HCT116 (cell line): Measurements from ENCODE around the gene GRIN2C. TPM values are rescaled to one million over a fixed set of nuclear protein-coding genes. Genes with fewer than 3 reads are reported as not detected.

ENCODE experiments used
- ATAC-seq: fragments of 200-7000 bp; cut with Tn5 transposase; 2 replicates; pipeline ENCODE4 v1.9.1; 2020; ENCODE audit warnings: mild to moderate bottlenecking, moderate library complexity
- BruUV-seq: library from RNA; stranded (reverse); fragments of 400-500 nt; replicated peaks from 2 replicates; lab custom pipeline; 2021; lab: Mats Ljungman, UMichigan
- CTCF ChIA-PET: fragments of 300-600 bp; sonication (Branson Sonifier 250); formaldehyde crosslinking; loops from one replicate; lab custom pipeline; 2021; ENCODE audit warnings: antibody characterized with exemption; lab: Charles Lee
- POLR2A ChIA-PET: fragments of 300-600, 350-600 bp; sonication (Branson Sonifier 250); formaldehyde crosslinking; loops from one replicate; lab custom pipeline; 2021; ENCODE audit warnings: antibody characterized with exemption; lab: Charles Lee
- RAD21 ChIA-PET, 2 experiments: fragments of 300-600 bp; sonication (Branson Sonifier 250); formaldehyde crosslinking; loops; one replicate each; lab custom pipeline; 2023; ENCODE audit warnings: low total read pairs in 2 of 2; ENCODE audit not compliant: uncharacterized antibody in 2 of 2, unreplicated experiment in 2 of 2, low non-redundant PET in 1 of 2; lab: Charles Lee
- DNase-seq: peaks from one replicate; pipeline ENCODE4 v3.0.0-alpha.2; 2010; ENCODE audit warnings: low read depth, low spot score
- H2AFZ ChIP-seq: fragments of 200-600 bp; shearing (Covaris generic), sonication (generic); 2 replicates; pipeline ENCODE4 v1.6.1; 2017; ENCODE audit warnings: low read depth, mixed run types, mixed read lengths, antibody characterized with exemption, low read length; ENCODE audit not compliant: poor library complexity, severe bottlenecking
- H3K27ac ChIP-seq: 2 replicates; pipeline ENCODE4 v1.5.1; 2012; ENCODE audit warnings: low read depth, low read length
- H3K27me3 ChIP-seq: fragments of 200-600 bp; sonication (generic); 2 replicates; pipeline ENCODE4 v1.6.1; 2016; ENCODE audit warnings: mixed run types, low read length, mixed read lengths; ENCODE audit not compliant: insufficient read depth
- H3K36me3 ChIP-seq, 2 experiments: fragments of 200-500 bp in 1 of 2; fragments of 200-600 bp in 1 of 2; sonication (Bioruptor generic) in 1 of 2; sonication (generic) in 1 of 2; 2 replicates each; pipeline versions ENCODE4 v1.5.1 to v1.6.1; 2014 to 2016; ENCODE audit warnings: low read length in 2 of 2, inconsistent platforms in 1 of 2, mixed read lengths in 1 of 2, mixed run types in 1 of 2; ENCODE audit not compliant: insufficient read depth in 2 of 2, control insufficient read depth in 1 of 2
- H3K4me1 ChIP-seq, 2 experiments: fragments of 200-600 bp in 1 of 2; sonication (generic) in 1 of 2; 2 replicates each; pipeline versions ENCODE4 v1.5.1 to v1.6.1; 2012 to 2017; ENCODE audit warnings: low read length in 2 of 2, inconsistent platforms in 1 of 2, mild to moderate bottlenecking in 1 of 2, mixed read lengths in 1 of 2, mixed run types in 1 of 2, moderate library complexity in 1 of 2; ENCODE audit not compliant: insufficient read depth in 2 of 2, control insufficient read depth in 1 of 2
- H3K4me2 ChIP-seq: fragments of 200-600 bp; sonication (generic); 2 replicates; pipeline ENCODE4 v1.6.1; 2017; ENCODE audit warnings: mixed run types, low read length, mixed read lengths
- H3K4me3 ChIP-seq, 2 experiments: fragments of 200-600 bp in 1 of 2; sonication (generic) in 1 of 2; replicated peaks in 1 of 2; 2 replicates each; pipeline ENCODE4 v1.5.1; 2011 to 2016; ENCODE audit warnings: low read length in 2 of 2, control low read depth in 1 of 2, low read depth in 1 of 2, mild to moderate bottlenecking in 1 of 2, mixed read lengths in 1 of 2, mixed run types in 1 of 2
- H3K79me2 ChIP-seq: fragments of 200-600 bp; sonication (generic); 2 replicates; pipeline ENCODE4 v1.6.1; 2017; ENCODE audit warnings: mild to moderate bottlenecking, mixed run types, low read length, moderate library complexity, mixed read lengths; ENCODE audit not compliant: insufficient read depth
- H3K9ac ChIP-seq: fragments of 200-600 bp; sonication (generic); 2 replicates; pipeline ENCODE4 v1.6.1; 2016; ENCODE audit warnings: low read length, mixed read lengths
- H3K9me2 ChIP-seq: fragments of 200-600 bp; sonication (generic), shearing (Covaris generic); 2 replicates; pipeline ENCODE4 v1.6.1; 2017; ENCODE audit warnings: mixed run types, mild to moderate bottlenecking, moderate library complexity; ENCODE audit not compliant: insufficient read depth
- H3K9me3 ChIP-seq, 2 experiments: fragments of 200-500 bp in 1 of 2; fragments of 200-600 bp in 1 of 2; sonication (Bioruptor generic) in 1 of 2; sonication (generic) in 1 of 2; 2 replicates each; pipeline ENCODE4 v1.6.1; 2014 to 2017; ENCODE audit warnings: low read length in 2 of 2, mixed read lengths in 2 of 2, inconsistent platforms in 1 of 2, low read depth in 1 of 2, mild to moderate bottlenecking in 1 of 2, mixed run types in 1 of 2, moderate library complexity in 1 of 2; ENCODE audit not compliant: control insufficient read depth in 1 of 2, insufficient read depth in 1 of 2
- H4K20me1 ChIP-seq: fragments of 200-600 bp; sonication (generic), shearing (Covaris generic); 2 replicates; pipeline ENCODE4 v1.6.1; 2017; ENCODE audit warnings: mixed run types, mild to moderate bottlenecking, moderate library complexity; ENCODE audit not compliant: insufficient read depth
- CBX3 ChIP-seq: IDR thresholded peaks from 2 replicates; pipeline ENCODE4 v1.6.1; 2012; ENCODE audit warnings: low read depth
- CEBPB ChIP-seq: IDR thresholded peaks from 2 replicates; pipeline ENCODE4 v1.6.1; 2012; ENCODE audit warnings: low read depth
- EGR1 ChIP-seq: IDR thresholded peaks from 2 replicates; pipeline ENCODE4 v1.6.1; 2012; ENCODE audit warnings: low read depth
- ELF1 ChIP-seq: IDR thresholded peaks from 2 replicates; pipeline ENCODE4 v1.6.1; 2012; ENCODE audit warnings: low read depth, borderline replicate concordance
- EZH2phosphoT487 ChIP-seq: fragments of 200-600 bp; IDR thresholded peaks from 2 replicates; pipeline ENCODE4 v1.6.1; 2018; ENCODE audit warnings: antibody characterized with exemption, borderline replicate concordance
- FOSL1 ChIP-seq: IDR thresholded peaks from 2 replicates; pipeline ENCODE4 v1.6.1; 2012; ENCODE audit warnings: low read depth
- JUND ChIP-seq: IDR thresholded peaks from 2 replicates; pipeline ENCODE4 v1.6.1; 2012
- RAD21 ChIP-seq: IDR thresholded peaks from 2 replicates; pipeline ENCODE4 v1.6.1; 2012; ENCODE audit warnings: low read depth, mild to moderate bottlenecking
- SP1 ChIP-seq: IDR thresholded peaks from 2 replicates; pipeline ENCODE4 v1.6.1; 2012; ENCODE audit warnings: low read depth
- SRF ChIP-seq: IDR thresholded peaks from 2 replicates; pipeline ENCODE4 v1.6.1; 2012; ENCODE audit warnings: low read depth
- ZBTB33 ChIP-seq: IDR thresholded peaks from 2 replicates; pipeline ENCODE4 v1.6.1; 2011; ENCODE audit warnings: mild to moderate bottlenecking, low read length, moderate library complexity; ENCODE audit not compliant: insufficient replicate concordance; ENCODE audit errors: extremely low read depth
- ZFX ChIP-seq: fragments of 450-650 bp; IDR thresholded peaks from 2 replicates; pipeline ENCODE4 v1.6.1; 2017
- ZNF274 ChIP-seq: fragments of 200-500 bp; sonication (Bioruptor generic); IDR thresholded peaks from 2 replicates; pipeline ENCODE4 v1.6.1; 2014; ENCODE audit warnings: mild to moderate bottlenecking, low read depth, low read length, inconsistent platforms
- intact Hi-C: fragments of 100-400 bp; cut with micrococcal nuclease; formaldehyde crosslinking; loops from 2 replicates; pipeline ENCODE4 v1.10.0; 2022
- total RNA-seq: library from RNA; stranded (reverse); gene quantifications from one replicate; pipeline ENCODE4 v1.2.1, GENCODE V29; 2021; ENCODE audit not compliant: unreplicated experiment
- TF ChIP-seq, protein P1 (sequence below), 3 experiments: fragments of 200-600 bp in 1 of 3; sonication (generic) in 1 of 3; IDR thresholded peaks in 2 of 3; conservative IDR thresholded peaks in 1 of 3; 2 replicates each; pipeline ENCODE4 v1.5.1; 2012 to 2017; ENCODE audit warnings: low read depth in 2 of 3, low read length in 2 of 3, antibody characterized with exemption in 1 of 3, borderline replicate concordance in 1 of 3, control low read depth in 1 of 3, mild to moderate bottlenecking in 1 of 3, mixed read lengths in 1 of 3, mixed run types in 1 of 3, moderate library complexity in 1 of 3; ENCODE audit not compliant: insufficient read depth in 1 of 3

GRIN2C gene
- total RNA-seq, 1 experiment from 2014 or later = 2.2 TPM

DNA sequence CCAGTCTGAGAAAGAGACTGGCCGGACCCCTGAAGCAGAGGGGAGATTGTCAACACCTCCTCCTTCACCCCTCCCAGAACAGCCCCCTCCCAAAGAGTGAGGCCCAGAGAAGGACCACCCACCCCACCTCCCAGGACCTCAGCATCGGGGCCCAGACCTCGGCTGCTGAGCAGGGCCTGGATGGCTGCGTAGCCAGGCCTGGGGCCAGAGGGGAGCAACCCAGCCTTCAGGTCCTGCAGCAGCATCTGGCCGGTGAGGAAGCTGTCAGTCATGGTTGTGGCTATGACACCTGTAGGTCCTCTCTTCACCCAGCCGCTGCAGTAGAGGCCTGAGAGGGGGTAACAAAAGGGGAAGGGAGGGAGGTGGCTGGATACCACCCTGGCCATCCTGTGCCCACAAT lies 3.2 kb upstream of the GRIN2C start (continued):
- TF ChIP-seq CEBPB = no peak
- no peak for TF ChIP-seq JUND
- TF ChIP-seq EGR1 = no peak
- no peak for TF ChIP-seq FOSL1
- TF ChIP-seq ZBTB33 = no peak

DNA sequence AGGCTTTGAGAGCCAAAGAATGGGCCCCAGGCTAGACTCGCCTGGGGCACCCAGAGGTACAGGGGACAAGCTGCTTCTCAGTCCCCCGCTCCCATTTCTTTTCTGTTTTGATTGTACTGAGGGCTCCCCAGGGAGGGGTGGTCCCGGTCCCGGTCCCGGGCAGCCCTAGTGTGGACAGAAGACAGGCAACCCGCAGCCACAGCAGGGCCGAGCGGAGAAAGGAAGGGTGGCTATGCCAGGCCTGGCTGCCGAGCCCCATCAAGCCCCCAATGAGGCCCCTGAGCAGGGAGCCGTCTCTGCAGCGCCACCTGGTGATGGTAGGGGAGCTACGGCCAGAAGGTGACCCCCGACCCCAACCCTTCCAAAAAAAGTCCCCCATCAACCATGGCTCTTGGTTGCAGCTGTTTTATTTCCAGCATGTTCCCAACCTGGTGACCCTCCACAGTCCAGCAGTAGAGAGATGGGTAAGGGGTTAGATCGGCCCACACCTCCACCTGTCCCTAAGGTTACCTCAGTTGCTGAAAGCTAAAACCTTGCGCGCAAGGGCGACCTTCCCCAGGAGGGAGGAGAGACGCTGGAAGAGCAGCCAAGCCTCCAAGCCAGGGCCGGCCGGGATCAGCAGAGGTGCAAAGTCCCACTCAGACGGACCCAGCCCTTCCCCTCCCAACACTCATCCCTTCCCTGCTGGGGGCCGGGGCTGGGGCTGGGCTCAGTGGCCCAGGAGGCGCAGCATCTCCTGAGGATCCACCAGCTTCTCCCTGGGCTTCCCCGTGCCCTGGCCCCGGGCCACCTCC lies 2.6 kb upstream of the GRIN2C start:
- intact Hi-C loops = loop anchor here (1.0 kb wide), 1 partner anchor 71 kb away; no protein-coding TSS in a partner anchor
- CTCF ChIA-PET = interaction anchor here (0.6 to 3.4 kb wide), 19 partner anchors 9 to 339 kb away, joined by 3 to 40 read pairs (median 4); partner anchors contain the start of genes FDXR and RAB37
- Histone ChIP-seq H2AFZ (no peak overlapping the region), H3K79me2 (no peaks in the 10 kb centered on the region), H3K9me2 (no peaks in the 10 kb centered on the region), H3K27me3 (no peaks in the 10 kb centered on the region; the same call in 1 of the 2 replicates), H3K4me2 (no peak overlapping the region), H3K9me3 (no peaks in the 10 kb centered on the region), H3K27ac (no peak overlapping the region), H4K20me1 (no peaks in the 10 kb centered on the region), H3K4me3 (no peak overlapping the region), H3K9ac (no peak overlapping the region), H3K4me1 (peaks cover 0 to 21% of the 10 kb centered on the region in 2 experiments; a peak in 1 of 4 replicates), H3K36me3 (peaks cover 7 to 15% of the 10 kb centered on the region in 2 experiments; a peak in 3 of 4 replicates)
- BruUV-seq = TSS peak; percentile 47
- RAD21 ChIA-PET = no interaction called here
- ATAC-seq (peak; percentile 40), DNase-seq (no peak)
- POLR2A ChIA-PET = interaction anchor here (0.6 to 3.0 kb wide), 3 partner anchors 11 to 118 kb away, joined by 3 to 23 read pairs (median 3); partner anchors contain the start of gene FDXR
- TF ChIP-seq RAD21 (peak; percentile 55), CBX3 (no peak), SRF (no peak), SP1 (no peak), ELF1 (no peak), ZBTB33 (no peak), ZNF274 (no peak), EZH2phosphoT487 (no peak), ZFX (no peak)
- TF ChIP-seq, protein P1, sequence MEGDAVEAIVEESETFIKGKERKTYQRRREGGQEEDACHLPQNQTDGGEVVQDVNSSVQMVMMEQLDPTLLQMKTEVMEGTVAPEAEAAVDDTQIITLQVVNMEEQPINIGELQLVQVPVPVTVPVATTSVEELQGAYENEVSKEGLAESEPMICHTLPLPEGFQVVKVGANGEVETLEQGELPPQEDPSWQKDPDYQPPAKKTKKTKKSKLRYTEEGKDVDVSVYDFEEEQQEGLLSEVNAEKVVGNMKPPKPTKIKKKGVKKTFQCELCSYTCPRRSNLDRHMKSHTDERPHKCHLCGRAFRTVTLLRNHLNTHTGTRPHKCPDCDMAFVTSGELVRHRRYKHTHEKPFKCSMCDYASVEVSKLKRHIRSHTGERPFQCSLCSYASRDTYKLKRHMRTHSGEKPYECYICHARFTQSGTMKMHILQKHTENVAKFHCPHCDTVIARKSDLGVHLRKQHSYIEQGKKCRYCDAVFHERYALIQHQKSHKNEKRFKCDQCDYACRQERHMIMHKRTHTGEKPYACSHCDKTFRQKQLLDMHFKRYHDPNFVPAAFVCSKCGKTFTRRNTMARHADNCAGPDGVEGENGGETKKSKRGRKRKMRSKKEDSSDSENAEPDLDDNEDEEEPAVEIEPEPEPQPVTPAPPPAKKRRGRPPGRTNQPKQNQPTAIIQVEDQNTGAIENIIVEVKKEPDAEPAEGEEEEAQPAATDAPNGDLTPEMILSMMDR (IDR thresholded peaks at IDR 0.05 in 2 of 3, conservative IDR thresholded peaks at IDR 0.05 in 1 of 3; ENCODE audit: borderline replicate concordance in 1 of 3, insufficient read depth in 1 of 3, low read depth in 2 of 3, low read length in 2 of 3) = peak; percentile 61 to 95 (median 83)
